ENCODE data around the gene CXCR3.
"Not testable (repeated sequence)": the region's sequence is repeated elsewhere in the genome, so short reads cannot be mapped to it uniquely, and the experiment has no call there.

Gene CXCR3

DNA sequence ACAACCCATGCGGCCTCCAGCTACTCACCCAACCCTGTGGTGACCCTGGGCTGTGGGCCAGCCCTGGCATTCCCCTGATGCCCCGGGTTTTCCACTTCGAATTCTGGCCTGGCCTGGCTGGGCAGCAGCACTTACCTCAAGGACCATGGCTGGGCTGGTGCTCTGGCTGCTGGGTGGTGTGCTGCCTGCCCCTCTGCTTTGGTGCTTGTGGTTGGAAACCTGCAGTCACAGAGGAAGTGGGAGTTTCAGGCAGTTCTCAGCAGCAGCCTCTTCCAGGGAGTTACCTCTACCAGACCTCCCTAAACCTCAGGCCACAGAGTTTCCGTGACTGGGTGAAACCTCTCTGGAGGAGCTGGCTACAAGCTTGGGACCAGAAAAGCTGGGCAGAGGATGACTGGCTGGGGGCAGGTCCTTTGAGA is at the start of gene CXCR3:
Gene CXCR3 (minus strand): TSS at position 209 of the 419 bp plus-strand sequence. CDS start 62 bp downstream, at position 147.
- DNase-seq, result peak; percentile 59

GRCh38 chrX:71667328-71668247 is 49.3 kb upstream of the CXCR3 start, which contains the start of gene LOC101059915:
LOC101059915 (plus strand) TSS chrX:71667546.
- no peak for DNase-seq

DNA sequence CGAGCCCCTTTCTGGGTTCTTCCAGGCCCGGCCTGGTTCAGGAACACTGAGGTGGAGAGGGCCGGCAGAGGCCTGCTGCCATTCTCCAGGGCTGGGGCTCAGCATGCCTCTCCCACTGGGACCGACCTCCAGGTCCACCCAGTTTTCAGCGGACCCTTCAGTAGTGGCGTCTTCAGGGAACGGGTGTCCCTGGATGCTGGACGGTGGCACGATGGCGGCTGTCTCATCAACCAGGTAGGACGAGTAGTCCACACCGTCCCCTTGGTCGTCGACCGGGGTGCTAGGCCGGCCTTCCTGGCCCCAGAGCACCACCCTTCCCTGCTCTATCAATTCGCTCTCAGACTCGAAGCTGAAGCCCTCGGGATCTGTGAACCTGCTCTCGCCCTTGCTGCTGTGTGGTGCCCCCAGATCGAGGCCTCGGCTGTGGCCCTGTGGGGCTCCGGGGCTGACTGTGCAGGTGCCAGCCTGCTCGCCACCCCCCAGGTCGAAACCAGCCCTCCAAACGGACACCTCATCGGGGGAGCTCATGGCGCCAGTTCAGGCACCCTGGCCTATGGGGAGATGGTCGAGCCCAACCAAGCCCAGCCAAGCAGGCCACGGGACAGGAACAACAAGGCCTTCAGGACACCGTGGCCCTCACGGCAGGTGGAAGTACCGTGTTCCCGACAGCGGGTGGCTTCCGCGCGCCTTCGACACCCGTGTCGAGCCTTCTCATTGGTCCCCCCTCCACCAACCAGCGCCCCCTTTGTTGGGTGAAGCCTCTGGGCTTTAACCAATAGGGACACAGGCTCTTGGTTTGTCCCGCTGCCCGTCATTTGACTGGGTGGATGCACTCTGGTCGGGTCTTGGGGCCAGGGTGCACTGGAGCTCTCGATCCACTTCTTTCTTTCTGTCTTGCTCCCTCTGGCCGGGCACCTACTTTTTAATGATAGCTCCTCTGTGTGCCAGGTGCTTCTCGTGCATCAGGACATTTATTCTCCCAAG is 48.2 kb upstream of the CXCR3 start:
- DNase-seq, result no peak

- no peak for DNase-seq
Observed at GRCh38 chrX:71665747-71666146, 47.4 kb upstream of the CXCR3 start.

GRCh38 chrX:71664889-71665491 is 46.7 kb upstream of the CXCR3 start:
- DNase-seq, result no peak

GRCh38 chrX:71664202-71664601 is 45.9 kb upstream of the CXCR3 start:
- not testable (repeated sequence) for DNase-seq

- peak; percentile 44 for DNase-seq
Observed at GRCh38 chrX:71663238-71663637, 44.9 kb upstream of the CXCR3 start.

GRCh38 chrX:71662654-71663053 is 44.3 kb upstream of the CXCR3 start:
- DNase-seq, result peak; percentile 16

DNA sequence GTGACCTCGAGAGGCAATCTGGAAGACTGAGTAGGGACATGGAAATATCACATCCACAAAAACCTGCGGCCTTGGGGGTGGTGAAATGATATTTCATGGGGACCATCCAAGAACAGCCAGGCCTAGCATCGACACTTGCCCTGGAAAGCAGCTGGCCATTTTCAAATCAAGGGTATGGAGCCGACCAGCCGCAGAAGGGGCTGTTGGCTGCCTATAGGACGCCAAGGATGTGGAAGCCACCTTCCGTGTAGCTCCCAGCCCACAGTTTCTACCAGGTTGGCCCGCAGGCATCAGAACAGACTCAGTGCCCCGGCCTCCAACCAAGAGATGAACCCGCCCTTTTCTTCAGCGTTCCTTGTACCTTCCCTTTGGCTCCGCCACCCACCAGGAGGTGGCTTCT is 43.6 kb upstream of the CXCR3 start:
- no peak for DNase-seq

DNA sequence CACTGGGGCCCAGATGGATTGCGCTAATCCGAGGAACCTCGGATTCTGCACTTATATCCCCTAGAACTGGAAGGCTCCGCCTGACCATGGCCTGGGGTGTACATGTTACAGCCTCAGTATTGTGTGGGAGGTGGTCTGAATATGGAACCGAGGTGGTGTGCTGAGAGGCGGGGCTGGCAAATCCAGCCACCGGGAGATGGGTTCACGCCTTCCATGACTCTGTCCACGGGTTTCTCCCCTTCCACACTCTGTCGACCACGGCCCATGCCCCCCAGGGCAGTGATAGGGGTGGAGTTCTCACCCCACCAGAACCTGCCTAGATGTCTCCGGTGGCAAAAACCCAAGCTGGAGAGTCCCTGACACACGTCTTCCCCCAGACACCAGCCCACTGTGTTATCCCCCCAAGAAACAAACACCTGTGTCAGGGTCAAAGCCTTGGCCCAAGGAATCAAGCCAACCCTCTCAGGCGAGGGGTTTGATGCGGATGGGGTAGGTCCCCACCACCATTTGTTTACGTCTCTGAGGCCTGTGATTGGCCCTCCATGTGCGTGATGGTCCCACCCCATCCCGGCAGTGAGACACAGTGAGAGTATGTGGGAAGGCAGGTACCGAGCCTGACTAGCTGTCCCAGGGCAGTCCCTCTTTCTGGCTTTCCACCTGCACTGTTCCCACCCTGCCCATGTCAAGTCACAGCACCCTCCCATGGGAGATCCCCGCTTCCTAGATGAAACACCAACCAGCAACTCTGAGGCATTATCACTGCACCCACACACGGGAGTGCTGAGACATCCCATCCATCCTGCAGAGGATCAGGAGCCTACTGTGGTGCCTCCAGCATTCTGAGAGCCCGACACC is 42.5 kb upstream of the CXCR3 start:
- no peak for DNase-seq

GRCh38 chrX:71659959-71660358 is 41.6 kb upstream of the CXCR3 start:
- DNase-seq, result no peak

- DNase-seq, result no peak
Observed at GRCh38 chrX:71659342-71659741, 41.0 kb upstream of the CXCR3 start.

DNA sequence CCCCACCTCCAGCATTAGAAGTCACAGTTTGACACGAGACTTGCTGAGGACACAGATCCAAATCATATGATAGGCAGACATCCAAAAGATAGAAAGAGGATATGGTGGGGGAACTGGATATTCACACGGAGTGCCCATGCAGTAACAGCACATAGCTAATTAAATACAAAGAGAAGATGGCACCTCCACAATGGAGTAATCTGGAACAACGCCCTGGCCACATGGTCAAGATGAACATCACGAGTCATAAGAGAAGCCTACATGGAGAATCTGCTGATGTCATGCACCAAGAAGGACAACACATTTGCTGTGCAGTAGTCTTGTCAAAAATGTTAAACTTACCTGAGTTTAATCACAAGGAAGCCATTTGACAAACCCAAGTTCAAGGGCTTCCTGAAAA is 39.0 kb upstream of the CXCR3 start:
- DNase-seq, result no peak

DNA sequence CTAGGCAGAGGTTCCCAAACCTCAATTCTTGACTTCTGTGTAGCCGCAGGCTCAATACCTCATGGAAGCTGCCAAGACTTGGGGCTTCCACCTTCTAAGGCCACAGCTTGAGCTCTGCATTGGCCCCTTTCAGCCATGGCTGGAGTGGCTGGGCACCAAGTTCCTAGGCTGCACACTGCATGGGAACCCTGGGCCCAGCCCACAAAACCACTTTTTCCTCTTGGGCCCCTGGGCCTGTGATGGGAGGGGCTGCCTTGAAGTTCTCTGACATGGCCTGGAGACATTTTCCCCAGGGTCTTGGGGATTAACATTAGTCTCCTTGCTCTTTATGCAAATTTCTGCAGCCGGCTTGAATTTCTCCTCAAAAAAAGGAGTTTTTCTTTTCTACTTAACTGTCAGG is 35.0 kb upstream of the CXCR3 start:
- DNase-seq, result no peak

DNA sequence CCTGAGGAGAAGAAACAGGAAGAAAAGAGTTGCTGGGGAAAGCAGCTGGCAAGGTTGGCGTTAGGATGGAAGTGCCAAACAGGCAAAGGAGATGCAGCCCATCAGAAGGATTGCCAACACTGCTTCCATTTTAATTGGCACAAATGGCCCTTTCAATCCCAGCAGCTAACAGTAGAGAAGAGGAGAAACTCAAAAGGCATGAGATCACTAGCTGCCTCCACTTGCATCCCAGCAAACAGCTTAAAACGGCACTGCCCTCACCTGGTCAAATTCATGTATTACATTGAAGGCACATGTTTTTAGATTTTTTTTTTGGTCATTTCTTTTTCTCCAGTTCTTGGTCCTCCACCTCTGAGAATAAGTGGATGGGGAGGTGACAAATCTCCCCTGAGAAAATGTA is 34.1 kb upstream of the CXCR3 start:
- peak; percentile 70 for DNase-seq

DNA sequence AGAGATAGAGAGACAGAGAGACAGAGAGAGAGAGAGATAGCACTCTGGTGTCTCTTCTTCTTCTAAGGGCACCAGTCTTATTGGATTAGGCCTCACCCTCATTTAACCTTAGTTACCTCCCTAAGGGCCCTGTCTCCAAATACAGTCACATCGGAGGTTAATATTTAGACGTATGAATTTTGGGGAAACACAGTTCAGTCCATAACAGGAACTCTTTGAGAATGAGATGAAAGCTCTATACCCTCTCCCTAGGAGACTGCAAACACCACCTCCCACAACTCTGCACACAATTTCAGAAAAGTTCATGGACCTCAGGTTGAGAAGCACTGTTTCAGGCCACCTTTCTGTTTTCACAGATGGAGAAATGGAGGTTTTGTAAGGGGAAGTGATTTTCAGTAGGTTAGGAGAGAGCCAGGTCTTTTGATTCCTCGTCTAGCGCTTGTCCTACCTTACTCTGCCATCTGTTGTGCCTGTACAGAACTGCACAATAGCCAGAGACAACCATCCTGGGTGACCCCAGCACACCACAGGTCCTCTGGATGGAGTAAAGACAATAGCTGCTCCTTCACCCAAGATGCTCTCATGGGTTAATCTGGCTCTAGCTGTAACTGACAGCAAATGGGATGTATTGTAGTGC is 32.1 kb upstream of the CXCR3 start:
- peak; percentile 25 for DNase-seq

GRCh38 chrX:71644406-71644805 is 26.1 kb upstream of the CXCR3 start:
- DNase-seq, result not testable (repeated sequence)

- DNase-seq, result peak; percentile 32
Observed at GRCh38 chrX:71640002-71640401, 21.7 kb upstream of the CXCR3 start.

GRCh38 chrX:71638409-71638808 is 20.1 kb upstream of the CXCR3 start:
- DNase-seq, result no peak

DNA sequence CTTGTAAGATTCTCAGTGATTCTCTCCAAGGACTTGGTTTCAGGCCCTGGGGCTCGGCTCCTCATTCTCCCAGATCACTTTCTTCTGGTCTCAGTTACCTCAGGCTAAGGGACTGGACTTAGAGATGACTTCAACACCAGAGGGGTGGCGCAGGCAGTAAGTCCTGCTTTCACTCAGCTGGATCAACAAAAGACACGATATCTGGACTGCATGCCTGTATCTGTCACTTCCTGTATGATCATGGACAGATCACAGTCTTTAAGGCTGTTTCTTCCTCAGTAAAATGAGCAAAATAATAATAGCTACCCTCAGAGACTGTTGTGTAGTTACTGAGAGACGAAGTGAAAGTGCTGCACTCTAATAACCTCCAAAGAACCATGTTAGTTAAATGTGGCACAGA is 19.5 kb upstream of the CXCR3 start:
- DNase-seq, result no peak

DNA sequence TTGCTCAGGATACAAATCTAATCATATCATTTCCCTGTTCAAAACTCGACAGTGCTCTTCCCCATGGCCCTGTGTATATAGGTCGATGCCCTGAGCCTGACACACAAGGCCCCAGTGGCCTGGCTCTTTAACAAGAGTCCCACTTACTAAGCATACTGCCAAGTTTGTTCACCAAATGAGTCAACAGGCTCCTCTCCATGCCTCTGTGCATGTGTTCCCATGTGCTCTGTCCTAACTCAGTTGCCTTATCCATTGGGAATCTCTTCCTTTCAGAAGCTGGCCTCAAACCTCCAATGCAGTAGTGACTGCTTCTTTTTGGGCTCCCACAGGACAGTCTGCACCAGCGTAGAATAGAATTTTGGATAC is 18.9 kb upstream of the CXCR3 start:
- no peak for DNase-seq

All from CD4-positive, alpha-beta T cell treated with Interleukin-17A for 4 hours (primary cell).